Stimulated activated CD8-positive, alpha-beta memory T cell treated with anti-CD3 and anti-CD28 coated beads, Interleukin-15, amount 100 ng/mL, for 48 hours (primary cell): ENCODE data around the gene TMED3.

Experiments
- DNase-seq, 2 donors: peaks; one replicate each; pipeline ENCODE4 v3.0.0-alpha.2; 2020; ENCODE audit warnings: low read depth in 2 of 2

Gene TMED3

GRCh38 chr15:79310985-79311900 lies at the start of gene TMED3:
Gene TMED3, plus strand, starts transcription at chr15:79311112. Its CDS starts 138 bp downstream, at chr15:79311250.
- DNase-seq, result peak; percentile 74 to 82

- no peak for DNase-seq
Measured at GRCh38 chr15:79261836-79262235, 49.1 kb upstream of the TMED3 start.

GRCh38 chr15:79265167-79265566 lies 45.7 kb upstream of the TMED3 start:
- DNase-seq, result no peak

- no peak for DNase-seq
Measured at GRCh38 chr15:79265987-79266579, 44.8 kb upstream of the TMED3 start.

GRCh38 chr15:79282371-79283251 lies 28.3 kb upstream of the TMED3 start, which contains the start of gene ANKRD34C:
Gene ANKRD34C, plus strand, starts transcription at chr15:79282722. Its CDS starts 10,563 bp downstream, at chr15:79293285.
- no peak for DNase-seq

- DNase-seq, result no peak
Measured at GRCh38 chr15:79283252-79284048, 27.5 kb upstream of the TMED3 start.

GRCh38 chr15:79290642-79291275 lies 20.2 kb upstream of the TMED3 start:
- DNase-seq, result no peak

- no peak for DNase-seq
Measured at GRCh38 chr15:79292011-79292410, 18.9 kb upstream of the TMED3 start.

GRCh38 chr15:79294075-79294474 lies 16.8 kb upstream of the TMED3 start:
- no peak for DNase-seq

- DNase-seq, result no peak
Measured at GRCh38 chr15:79296583-79296982, 14.3 kb upstream of the TMED3 start.

- DNase-seq, result no peak
Measured at GRCh38 chr15:79299126-79299840, 11.6 kb upstream of the TMED3 start.

- no peak for DNase-seq
Measured at GRCh38 chr15:79299841-79300235, 11.1 kb upstream of the TMED3 start.

- no peak for DNase-seq
Measured at GRCh38 chr15:79307251-79307650, 3.7 kb upstream of the TMED3 start.

GRCh38 chr15:79308874-79309273 lies 2.0 kb upstream of the TMED3 start:
- DNase-seq, result no peak

- no peak for DNase-seq
Measured at GRCh38 chr15:79310612-79310984, 314 bp upstream of the TMED3 start.

- no peak for DNase-seq
Measured at GRCh38 chr15:79311901-79312553, 1.1 kb downstream of the TMED3 start.

- no peak for DNase-seq
Measured at GRCh38 chr15:79314186-79314585, 3.3 kb downstream of the TMED3 start.

GRCh38 chr15:79314811-79315210 lies 3.9 kb downstream of the TMED3 start:
- no peak for DNase-seq

- DNase-seq, result no peak
Measured at GRCh38 chr15:79315623-79316328, 4.9 kb downstream of the TMED3 start.
